Stimulated activated CD4-positive, alpha-beta T cell treated with anti-CD3 and anti-CD28 coated beads, TNF-alpha, amount 100 ng/mL, for 1 hour (primary cell): Measurements from ENCODE around the gene TMEM74B.
"Not testable (repeated sequence)": the region's sequence is repeated elsewhere in the genome, so short reads cannot be mapped to it uniquely, and the experiment has no call there.

Experiments
- DNase-seq, 3 donors: peaks; one replicate each; pipeline ENCODE4 v3.0.0-alpha.2; 2020; ENCODE audit warnings: low read depth in 3 of 3, low spot score in 1 of 3

Gene TMEM74B

DNA sequence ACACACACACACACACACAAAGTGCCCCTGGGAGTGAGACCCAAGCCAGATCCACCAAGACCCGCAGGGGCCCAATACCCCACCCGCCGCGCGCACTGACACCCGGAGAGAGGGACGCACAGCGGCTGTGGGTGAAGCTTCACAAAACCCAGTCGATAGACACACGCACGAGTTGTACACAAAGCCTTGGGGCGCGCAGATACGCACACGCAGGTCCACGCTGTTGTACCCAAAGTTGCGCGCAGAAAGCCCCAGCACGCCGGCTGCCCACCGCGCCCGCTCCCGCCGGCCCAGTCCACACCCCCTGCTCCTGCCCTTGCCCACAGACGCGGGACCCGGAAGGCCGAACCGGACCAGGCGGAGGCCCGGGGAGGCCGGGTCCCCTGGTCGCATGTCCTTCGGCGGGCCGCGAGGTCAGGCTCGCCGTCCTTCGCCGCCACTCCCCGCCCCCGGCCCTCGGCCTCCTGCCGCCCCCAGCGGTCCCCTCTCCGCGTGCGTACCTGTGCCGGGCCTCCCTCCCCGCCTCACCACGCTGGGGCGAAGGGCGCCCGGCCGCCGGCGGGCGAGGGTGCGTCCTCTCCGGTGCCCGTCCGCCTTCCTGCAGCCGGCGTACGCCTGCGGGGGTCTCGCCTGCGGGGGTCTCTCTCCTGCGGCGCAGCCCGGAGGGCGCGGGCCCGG is at the start of gene TMEM74B:
TMEM74B (minus strand) TSS at position 344 of the 678 bp plus-strand sequence. CDS start 1,180 bp downstream, outside the sequence.
- DNase-seq, result no peak

DNA sequence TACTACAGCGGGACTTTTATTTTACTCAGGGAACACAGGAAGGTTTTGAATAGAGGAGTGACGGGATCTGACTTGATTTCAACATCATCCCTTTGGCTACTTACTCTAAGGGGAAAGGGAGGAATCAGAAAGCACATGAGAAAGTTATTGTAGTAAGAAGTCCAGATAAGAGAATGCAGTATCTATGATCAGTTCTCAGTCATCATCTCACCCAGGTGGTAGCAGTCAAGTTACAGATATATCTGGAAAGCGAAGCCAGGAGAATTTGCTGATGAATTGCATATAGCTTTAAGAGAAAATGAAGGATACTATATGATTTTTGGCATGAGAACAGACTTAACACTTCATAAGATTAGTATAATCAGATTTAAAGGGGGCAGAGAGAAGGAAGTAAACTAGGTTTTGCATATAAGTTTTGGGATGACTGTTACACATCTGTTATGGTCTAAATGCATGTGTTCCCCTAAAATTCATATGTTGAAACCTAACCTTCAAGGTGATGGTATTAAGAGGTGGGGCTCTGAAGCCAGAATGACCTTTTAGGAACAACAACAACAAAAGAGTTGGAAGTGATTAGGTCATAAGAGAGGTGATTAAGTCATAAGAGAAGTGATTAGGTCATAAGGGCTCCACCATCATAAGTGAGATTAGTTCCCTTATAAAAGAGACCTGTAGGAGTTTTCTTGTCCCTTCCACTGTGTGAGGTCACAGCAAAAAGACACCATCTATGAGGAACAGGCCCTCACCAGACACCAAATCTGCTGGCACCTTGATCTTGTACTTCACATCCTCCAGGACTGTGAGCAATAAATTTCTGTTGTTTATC is 47.7 kb upstream of the TMEM74B start:
- no peak for DNase-seq

DNA sequence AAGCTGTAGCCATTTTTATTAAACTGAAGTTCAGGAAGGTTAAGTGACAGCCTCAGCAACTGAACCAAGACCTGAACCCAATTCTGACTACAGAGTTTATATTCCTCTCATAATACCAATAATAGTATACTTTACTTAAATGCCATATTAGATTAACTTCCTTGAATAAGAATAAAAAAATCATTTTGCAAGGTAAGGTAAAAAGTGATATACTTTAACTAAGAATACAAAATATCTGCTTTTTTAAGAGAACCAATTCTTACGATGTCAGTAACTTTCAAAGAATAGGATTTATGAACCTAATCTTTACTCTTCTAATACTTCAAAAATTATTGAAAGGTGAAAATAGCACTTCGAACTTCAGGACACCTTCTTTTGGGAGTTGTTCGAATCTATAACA is 44.8 kb upstream of the TMEM74B start:
- DNase-seq, result no peak

DNA sequence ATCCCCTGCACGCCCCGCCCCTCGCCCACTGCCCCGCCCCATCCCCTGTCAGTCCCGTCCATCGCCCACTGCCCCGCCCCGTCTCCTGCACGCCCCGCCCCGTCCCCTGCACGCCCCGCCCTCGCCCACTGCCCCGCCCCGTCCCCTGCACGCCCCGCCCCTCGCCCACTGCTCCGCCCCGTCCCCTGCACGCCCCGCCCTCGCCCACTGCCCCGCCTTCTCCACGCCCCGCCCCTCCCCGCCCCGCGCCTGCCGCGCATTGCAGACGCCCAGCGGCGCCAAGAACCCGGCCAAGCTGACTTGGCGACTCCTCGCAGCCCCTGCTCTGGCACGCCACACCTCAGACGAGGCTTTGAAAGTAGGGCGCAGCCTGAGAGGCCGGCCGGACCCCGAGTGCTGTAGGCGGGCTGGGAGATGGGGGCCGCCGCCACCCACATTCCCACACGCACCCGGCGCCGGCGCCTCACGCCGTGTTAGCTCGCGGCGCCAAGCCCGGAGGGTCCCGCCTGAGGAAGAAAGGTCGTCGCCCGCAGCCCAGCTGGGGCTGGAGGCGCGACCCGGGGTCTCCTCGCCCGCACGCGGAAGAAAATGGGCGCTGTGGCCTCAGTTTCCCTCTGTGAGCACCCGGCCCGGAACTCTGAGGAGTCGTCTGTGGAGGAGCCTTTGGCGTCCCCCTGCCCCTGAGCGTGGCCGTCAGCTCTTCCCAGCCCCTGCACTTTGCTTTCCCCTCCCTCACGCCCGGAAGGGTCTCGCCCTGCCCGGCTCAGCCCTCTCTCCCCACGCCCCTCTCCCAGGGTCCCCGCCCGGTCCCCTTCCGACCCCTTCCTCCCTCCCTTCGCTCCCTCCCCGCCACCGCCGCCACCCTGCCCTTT is 41.2 kb upstream of the TMEM74B start, which contains the start of gene RAD21L1:
RAD21L1 (plus strand) TSS at position 262 of the 872 bp plus-strand sequence. CDS start 2,410 bp downstream, outside the sequence.
- DNase-seq, result peak; percentile 55 to 82 (median 72)

DNA sequence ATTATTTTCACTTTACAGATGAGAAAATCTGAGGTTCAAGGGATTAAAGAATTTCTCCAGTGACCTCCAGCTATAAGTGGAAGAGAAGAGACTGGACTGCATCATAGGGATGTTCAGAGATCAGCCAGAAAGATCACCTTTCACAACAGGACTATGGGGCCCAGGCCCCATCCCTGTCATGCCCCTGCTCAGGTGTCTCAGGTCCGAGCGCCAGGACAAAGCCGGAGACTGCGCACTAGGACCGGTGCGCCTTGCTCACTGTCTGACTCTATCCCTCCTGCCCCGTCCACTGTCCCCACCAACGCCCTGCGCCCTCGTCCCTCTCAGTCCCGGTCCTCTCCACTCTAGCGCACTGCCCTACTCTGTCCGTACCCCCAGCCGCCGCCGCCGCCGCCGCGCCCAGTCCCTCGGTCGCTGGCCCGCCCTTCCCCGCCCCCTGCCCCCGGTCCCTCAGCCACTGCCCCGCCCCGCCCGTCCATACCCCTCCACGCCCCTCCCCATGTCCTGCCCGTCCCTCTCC is 40.5 kb upstream of the TMEM74B start:
- DNase-seq, result no peak

DNA sequence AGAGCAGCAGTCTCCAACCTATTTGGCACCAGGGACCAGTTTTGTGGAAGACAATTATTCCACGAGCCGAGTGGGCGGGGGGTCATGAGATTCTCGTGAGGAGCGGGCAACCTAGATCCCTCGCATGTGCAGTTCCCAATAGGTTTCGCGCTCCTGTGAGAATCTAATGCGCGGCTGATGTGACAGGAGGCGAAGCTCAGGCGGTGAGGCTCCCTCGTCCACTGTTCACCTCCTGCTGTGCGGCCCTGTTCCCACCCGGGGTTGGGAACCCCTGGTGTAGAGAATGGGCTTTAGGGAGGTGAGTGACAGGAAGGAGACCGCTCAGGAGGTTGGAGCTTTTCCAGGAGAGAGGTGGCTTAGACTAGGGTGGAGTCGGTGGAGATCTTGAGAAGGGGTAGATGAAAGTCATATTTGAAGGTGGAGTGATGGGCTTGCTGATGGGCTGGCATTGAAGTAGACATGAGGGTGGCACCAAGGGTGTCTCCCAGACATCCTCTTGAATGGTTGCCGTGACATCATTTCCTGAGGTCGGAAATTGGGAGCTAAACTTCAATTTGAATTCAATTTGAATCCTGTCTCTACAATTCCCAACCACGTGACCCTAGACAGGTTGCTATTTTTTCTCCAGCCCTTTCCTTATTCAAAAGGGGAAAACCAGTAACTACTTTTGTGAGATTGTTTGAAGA is 39.6 kb upstream of the TMEM74B start:
- no peak for DNase-seq

DNA sequence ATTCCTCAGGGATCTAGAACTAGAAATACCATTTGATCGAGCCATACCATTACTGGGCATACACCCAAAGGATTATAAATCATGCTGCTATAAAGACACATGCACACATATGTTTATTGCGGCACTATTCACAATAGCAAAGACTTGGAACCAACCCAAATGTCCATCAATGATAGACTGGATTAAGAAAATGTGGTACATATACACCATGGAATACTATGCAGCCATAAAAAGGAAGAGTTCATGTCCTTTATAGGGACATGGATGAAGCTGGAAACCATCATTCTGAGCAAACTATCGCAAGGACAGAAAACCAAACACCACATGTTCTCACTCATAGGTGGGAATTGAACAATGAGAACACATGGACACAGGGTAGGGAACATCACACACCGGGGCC is 38.0 kb upstream of the TMEM74B start:
- DNase-seq, result not testable (repeated sequence)

DNA sequence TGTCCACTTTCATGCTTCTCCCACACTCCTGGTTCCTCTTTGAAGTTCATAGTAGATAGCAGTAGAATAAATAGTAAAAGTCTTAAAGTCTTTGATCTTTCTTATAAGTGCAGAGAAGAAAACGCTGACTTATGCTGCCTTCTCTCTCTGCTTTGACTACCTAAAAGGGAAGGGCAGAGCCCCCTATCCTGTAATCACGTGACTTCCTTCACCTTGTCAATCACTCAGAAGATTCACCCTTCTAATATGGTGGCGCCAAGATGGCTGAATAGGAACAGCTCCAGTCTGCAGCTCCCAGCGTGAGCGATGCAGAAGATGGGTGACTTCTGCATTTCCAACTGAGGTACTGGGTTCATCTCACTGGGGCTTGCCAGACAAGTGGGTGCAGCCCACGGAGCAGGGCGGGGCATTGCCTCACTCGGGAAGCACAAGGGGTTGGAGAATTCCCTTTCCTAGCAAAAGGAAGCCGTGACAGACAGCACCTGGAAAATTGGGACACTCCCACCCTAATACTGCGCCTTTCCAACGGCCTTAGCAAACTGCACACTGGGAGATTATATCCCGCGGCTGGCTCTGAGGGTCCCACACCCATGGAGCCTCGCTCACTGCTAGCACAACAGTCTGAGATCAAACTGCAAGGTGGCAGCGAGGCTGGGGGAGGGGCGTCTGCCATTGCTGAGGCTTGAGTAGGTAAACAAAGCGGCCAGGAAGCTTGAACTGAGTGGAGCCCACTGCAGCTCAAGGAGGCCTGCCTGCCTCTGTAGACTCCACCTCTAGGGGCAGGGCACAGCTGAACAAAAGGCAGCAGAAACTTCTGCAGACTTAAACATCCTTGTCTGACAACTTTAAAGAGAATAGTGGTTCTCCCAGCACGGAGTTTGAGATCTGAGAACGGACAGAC is 32.0 kb upstream of the TMEM74B start:
- DNase-seq, result not testable (repeated sequence)

DNA sequence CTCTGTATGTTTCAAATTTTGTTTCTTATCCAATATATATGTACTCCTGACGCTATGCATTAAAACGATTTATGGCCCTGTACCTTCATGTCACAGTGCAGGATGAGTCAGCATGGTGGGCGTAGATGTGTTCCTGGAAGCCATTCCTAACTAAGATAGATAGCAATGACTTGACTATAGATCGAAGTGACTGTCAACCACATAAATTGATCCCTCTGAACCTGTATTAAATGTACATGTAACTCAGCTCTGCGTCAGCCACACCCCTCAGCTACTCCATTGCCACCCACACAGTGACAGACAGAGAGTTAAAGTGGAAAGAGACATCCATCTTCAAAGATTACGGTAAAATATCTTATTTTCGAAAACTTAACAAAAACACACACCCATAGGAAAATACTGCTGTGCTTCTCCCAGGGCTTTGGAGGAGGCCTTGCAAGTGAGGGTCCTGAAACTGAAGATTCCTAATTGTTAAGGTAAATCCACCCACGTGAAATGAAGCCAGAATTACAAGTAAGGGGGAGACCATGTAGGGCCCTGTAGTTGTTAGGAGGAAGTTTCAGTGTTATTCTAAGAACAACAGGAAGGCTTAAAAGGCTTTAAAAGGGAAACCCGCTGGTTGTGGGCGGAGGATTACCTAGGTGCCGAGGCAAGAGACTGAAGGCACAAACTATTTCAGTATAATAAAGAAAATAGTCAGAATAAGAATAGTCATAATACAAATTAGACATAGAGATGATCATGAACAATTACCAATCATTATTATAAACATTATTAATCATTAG is 30.8 kb upstream of the TMEM74B start:
- peak in 1 of 3 donors; percentile 22 for DNase-seq

DNA sequence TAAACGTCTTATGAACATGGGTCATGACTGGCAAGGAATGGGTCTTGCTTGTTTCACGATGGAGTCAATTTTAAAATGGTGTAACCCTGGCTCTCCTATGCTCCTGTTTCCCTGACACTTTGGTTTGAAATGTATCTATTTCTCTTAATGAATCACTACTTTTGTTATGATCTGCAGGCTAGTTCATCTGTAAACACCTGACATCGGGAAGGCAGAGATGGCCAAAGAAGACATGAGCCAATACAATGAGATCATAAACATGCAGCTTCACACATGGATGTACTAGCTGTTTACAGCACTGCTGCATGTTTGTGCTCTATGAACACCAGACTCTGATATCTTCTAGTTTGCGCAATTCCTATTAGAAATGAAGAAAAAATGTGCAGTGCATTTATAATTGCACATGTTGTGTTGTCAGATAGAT is 30.1 kb upstream of the TMEM74B start:
- no peak for DNase-seq

DNA sequence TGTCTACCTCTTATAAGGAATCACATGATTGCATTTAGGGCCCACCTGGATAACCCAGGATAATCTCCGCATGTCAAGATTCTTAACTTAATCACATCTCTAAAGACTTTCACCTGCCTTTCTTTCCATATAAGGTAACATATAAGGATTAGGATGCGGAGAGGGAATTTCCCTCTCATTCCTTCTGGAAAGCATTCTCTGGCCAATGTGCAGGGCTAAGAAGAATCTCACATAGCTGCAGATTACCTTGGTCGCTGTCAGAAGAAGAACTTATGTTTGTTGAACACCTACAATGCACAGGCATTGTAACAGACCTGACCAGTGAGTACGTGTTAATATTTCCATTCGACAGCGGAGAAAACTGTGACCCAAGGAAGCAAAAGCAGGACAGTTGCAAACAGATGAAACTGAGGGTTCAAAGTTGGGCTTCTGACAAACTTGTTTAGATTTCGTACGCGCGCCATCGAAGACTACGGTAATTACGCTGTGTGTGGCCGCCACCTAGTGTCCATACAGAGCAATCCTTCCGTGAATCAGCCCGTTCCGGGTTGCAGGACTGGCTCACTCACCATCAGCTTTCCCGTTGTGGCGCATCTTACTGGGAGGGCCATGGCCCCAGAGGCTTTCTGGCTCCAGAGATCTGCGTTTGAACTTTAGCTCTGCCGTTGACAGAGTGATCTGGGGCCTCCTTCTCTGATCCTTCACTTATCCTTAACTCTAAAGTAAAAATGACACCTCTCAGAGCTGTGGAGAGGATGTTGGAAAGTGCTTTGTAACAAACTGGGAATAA is 28.0 kb upstream of the TMEM74B start:
- peak; percentile 22 to 38 (median 25) for DNase-seq

DNA sequence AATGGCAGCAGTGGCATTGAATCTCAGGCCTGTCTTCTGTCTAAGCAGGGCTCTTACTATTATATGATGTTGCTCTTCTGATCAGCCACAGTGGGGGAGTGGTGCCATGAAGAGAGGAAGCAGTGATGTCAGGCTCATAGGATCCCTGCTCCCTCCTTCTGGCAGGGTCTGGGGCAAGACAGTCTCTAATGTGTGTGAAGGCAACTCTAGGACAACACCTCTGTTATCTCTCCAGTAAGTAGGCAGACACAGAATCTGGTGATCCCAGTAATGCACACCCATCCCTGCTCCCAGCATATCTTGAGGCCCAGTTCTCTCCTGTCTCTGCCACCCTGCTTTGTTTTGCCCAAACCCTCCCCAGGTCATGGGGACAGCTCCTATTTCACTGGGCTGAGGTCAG is 27.2 kb upstream of the TMEM74B start:
- DNase-seq, result no peak

DNA sequence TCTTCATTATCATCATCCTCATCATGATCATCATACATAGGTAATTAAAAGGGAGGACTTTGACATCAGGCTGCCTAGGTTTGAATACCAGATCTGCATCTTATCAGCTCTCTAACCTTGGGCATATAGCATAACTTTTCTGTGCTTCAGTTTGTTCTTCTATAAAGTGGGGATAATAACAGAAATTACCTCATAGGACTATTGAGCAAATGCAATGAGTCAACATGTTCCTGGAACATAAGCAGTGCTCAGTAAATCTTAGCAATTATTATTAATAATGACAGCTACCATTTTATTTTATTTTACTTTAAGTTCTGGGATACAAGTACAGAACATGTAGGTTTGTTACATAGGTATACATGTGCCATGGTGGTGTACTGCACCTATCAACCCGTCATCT is 25.7 kb upstream of the TMEM74B start:
- DNase-seq, result no peak

DNA sequence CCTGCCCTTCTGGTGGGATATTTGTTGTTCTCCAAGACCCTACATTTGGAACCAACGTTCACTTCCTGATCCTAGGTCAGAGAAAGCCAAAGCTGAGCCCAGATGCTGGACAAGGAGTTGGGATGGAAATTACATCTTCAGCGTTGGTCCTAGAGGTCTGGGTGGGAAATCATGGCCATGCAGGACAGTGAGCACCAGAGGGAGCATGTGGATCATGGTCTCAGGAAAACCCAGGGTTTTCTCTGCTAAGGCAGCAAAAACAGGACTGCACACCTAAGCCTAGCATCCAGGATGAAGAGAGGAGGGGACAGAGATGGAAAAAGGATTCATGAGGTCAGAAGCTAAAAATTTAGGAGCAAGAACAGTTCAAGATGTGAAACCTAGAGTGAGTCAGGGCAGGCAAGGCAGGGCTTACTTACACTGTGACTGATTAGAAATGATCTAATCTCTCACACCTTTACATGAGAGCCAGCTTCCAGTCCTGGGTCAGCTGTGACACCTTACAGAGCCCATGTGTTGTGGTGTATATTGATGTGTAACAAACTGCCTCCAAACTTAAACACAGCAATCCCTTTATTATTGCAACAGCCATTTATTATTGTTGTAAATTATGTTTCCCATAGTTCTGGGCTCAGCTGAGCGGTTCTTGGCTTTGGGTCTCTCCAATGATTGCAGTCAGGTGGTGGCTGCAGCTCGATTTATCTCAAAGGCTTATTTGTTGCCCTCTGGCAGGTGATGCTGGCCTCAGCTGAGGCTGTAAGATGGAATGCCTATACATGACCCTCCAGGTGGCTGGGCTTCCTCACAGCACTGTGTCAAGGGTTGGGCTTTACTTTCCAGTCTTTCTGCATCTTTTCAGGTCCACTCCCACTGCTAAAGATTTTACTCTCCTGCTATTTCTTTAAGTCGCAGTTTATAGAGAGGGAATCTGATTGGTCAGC is 24.9 kb upstream of the TMEM74B start:
- no peak for DNase-seq

DNA sequence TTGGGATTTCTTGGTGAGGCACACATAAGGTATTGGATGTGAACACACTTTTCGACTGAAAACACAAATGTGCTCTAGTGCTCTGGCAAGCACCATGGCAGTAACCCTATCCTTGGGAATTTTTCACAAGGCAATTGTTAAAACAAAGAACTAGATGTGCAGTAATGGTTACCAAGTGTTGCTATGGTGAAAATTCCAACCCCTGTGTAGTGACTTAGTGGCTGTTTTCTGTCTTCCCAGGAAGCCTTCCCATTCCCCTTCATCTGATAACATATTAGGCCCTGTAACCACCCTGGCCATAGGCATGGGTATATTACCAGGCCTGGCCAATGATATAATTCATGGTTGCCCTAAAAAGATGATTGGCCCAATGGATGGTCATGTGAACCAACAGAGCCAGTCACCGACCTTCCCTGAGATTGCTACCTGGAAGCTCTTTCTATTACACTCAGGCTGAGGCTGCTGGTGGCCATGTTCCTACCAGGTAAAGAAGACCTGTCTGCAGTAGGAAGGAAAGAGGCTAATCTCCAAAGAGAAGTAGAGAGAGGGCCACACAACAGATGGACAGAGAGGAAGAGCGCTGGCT is 22.6 kb upstream of the TMEM74B start:
- no peak for DNase-seq

DNA sequence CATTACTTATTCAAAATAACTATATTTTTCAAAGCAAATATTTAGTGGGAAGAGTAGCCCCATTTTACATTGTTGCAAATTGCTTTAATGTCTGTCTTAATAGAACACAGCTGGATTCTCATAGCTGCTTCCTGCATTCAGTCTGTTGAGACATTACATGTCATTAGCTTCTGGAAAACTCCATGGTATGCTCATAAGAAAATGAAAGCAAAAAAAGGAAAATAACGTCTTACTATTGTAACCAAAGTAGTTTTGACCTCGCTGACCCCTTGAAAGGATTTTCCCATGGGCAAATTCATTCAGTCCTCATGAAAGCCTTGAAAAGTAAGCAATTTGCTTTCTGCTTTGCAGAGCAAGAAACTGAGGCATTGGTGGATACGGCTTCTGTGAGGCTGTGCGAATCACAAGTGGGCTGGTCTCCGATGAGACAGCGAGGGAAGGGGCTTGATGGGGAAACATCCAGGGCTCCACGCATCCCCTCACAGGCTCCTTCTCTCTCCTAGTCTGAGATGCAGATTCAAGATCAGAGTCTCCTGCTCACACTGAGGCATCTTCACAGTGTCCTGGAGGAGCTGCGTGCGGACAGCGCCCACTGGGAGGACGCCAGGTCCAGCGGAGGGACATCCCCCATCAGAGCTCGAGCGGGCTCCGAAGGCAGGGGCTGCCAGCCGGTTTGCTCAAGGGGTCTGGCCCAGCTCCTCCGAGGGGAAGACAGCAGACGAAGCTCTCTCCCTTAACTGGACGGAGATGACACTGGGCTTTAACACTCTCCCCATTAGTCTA is 21.8 kb upstream of the TMEM74B start:
- no peak for DNase-seq
